Stimulated activated CD4-positive, alpha-beta T cell treated with anti-CD3 and anti-CD28 coated beads, TNF-alpha, amount 100 ng/mL, for 48 hours (primary cell): ENCODE data around the gene ALG2.
"Not testable (repeated sequence)": the region's sequence is repeated elsewhere in the genome, so short reads cannot be mapped to it uniquely, and the experiment has no call there.

Source experiments
- DNase-seq, 3 donors: peaks; one replicate each; pipeline ENCODE4 v3.0.0-alpha.2; 2020; ENCODE audit warnings: low read depth in 3 of 3

The ALG2 gene

DNA sequence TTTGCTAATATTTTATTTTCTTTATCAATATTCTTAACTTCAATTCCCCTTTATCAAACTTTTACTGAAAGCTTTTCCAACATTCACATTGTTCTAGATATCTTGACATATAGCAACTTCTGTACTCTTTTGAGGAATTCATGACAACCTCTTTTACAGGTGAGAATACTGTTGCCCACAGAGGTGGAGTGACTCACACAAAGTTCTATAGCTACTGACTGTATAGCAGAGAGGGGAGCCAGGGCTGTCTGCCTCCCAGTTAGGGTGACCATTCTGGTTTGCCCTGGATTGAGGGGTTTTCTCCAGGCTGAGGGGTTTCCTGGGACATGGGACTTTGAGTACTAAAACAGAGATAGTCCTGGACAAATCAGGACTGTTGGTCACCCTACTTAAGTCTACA, 16.6 kb upstream of the ALG2 start:
- no peak for DNase-seq

DNA sequence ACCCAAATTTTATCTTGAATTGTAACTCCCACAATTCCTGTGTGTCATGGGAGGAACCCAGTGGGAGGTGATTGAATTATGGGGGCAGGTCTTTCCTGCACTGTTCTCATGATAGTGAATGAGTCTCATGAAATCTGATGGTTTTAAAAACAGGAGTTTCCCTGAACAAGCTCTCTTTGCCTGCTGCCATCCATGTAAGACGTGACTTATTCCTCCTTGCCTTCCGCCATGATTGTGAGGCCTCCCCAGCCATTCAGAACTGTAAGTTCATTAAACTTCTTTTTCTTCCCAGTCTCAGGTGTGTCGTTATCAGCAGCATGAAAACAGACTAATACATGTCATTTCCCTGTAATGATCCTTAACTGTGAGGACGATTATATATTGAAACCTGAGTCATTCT, 16.1 kb upstream of the ALG2 start:
- not testable (repeated sequence) for DNase-seq

DNA sequence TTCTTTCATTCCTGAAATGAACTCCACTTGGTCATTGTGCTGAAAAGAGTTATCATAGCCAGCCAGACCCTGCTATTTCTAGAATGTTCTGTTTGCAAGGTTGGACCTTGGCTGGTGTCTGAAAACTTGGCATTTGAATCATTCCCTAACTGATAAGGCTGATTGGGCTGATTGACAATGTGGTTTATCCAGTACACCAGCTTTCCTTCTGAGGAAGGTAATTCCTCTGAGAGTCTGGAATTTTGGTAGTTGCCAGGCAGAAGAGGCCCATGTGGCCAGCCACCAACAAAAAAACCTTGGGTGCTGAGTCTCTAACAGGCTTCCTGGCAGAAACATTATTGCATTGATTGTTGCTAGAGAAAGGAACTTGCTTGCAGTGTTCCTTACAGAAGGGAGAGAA, 15.6 kb upstream of the ALG2 start:
- DNase-seq = no peak

DNA sequence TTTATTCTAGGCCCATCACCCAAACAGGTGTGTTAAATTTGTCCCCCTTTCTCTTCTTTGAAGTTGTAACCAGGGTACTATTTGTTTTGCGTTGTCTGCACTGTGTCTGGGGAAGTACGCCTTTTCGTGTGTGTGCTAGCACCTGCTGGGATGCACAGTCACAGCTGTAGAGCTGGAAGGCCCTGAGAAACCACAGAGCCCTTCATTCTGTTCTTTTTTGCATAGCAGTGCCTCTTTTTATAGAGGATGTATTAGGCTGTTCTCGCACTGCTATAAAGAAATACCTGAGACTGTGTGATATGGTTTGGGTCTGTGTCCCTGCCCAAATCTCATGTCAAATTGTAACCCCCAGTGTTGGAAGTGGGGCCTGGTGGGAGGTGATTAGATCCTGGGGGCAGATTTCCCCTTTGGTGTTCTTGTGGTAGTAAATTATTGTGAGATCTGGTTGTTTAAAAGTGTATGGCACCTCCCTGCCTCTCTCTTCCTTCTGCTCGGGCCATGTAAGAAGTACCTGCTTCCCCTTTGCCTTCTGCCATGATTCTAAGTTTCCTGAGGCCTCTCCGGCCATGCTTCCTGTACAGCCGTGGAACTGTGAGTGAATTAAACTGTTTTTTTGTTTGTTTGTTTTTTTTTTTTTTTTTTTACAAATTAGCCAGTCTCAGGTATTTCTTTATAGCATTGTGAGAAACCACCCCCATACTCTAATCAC, 14.3 kb upstream of the ALG2 start:
- no peak for DNase-seq

DNA sequence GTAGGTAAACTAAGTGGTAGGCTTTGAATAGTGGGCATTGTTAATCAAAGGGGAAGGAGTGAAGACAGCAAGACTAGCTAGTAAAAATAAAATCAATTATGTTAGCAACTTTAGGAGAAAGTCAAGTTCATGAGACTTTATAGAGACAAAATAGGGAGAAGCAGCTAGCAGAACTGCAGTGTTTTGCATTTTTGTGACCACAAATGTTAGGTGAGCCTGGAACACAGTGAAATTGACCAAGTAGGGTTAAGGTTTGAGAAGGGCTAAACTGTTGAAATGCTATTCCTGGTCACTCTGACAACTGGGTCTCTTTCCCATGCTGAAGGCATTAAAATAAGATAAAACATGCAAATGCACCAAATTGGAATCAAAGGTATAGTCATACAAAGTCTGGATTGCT, 13.3 kb upstream of the ALG2 start:
- DNase-seq = no peak

DNA sequence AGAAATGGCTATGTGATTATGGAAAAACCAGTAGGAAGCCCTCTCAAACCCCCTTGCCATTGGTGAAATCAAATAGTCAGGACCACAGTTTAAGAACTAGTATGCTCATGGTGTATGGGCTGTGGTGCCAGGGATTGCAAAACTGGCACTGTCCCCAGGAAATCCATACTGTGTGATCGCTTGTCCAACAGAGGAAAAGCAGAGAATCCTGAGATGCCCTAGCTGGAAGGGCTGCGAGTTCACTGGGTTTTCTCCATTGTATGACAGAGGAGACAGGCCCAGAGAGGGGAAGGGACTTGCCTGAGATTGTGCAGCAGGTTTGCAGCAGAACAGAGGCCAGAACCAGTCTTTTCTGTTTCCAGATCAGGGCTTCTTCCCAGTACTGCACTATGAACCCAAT, 12.9 kb upstream of the ALG2 start:
- DNase-seq = no peak

DNA sequence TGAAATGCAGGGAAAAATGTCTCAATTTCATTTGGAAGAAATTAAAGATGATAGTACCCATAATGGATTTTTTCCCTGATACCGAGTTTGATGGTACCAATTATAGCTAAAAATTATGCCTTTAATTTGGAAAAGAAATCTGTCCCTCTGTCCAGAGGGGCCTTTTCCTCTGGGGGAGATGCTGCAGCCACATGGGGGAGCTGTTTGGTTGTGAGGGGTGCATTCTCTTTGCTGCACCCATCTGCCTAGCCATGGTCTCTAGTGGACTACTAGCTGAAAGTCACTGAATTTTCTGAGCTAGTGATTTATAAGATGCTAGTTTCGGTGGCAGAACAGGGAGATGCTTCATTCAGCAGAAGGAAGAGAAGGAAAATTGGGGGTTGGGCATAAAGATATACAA, 10.0 kb upstream of the ALG2 start:
- DNase-seq = peak in 1 of 3 donors; percentile 31

DNA sequence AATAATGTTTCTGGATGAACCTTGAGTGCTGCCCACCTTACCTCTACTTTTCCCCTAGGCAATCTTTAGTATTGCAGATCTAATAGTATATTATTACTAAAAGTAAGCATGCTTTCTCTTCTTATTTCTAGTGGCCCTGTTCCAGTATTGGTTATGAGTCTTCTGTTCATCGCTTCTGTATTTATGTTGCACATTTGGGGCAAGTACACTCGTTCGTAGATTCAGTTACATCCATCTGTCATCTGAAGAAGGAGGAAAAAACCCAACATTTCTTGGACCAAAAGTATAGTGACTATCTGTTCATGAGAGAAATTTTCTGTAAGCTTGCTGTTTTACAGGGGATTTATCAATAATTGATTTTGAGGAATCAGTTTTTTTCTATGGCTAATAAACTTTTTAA, 8.5 kb upstream of the ALG2 start:
- no peak for DNase-seq

DNA sequence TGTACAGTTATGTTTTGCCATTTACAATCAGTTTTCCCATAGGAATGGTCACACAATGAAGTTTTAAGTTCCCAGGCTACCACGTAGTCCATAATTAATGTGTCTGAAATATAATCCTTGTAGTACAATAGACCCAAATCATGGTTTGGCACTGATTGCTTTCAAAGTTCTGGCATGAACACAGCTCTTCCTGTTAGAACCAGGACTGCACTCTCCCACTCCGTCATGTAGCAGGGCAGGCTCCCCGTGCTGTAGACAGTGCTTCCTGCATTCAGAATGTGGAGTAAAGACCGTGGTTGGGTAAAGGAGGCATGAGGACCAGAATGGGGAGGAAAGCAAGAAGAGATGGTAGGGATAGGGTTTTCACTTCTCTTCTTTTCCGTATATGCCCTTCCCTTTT, 4.3 kb upstream of the ALG2 start:
- DNase-seq = no peak

DNA sequence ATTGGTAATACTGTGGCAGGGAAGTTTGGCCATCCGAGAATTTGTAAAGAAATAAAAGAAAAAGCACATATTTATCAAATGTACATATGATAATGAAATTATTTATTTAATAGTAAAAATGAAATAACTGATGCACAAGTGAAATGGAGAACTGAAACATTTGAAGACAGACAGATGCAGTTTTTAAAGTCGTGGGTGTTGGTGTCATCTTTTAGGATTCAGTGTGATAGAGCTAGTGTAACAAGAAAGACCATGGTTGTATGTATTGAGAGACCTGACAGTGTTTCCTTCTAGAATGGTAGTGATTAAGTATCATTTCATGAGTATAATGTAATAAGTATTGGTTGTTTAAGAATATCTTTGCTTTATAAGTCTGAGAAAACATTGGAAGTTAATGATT, 2.7 kb upstream of the ALG2 start:
- no peak for DNase-seq

DNA sequence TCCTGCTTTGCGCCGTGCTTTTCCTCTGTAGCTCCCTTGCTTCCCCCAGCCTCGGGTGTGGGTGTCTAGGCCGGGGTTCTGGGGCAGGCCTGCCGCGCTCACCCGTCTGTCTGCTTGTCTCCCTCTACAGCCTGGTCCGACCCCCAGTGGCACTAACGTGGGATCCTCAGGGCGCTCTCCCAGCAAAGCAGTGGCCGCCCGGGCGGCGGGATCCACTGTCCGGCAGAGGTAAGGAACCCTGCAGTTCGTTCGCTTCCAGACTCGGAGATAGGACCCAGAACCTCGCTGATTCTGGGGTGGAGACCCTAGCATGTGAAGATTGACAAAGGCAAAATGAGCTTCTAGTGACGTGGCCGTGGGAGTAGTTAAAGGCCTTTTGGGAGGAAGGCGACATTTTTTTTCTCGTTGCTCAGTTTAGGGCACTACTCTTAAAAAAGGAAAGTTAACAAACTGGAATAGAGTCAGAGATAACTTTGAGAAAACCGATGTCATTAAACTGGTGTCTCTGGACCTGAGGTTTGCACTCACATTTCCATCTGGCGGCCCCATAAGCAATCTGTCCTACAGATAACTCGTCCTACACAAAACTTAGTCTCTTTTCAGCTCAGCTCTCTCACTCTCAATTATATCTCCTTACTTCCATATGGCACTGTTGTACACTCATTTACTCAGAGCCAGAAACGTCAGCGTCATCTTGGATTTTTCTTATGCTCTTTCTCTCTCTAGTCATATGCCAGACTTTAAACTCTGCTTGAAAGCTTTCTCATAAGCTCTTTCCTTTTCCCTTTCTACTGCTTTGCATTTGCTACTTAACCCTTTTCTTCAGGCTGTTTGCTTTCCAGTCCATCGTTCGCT, 901 bp upstream of the ALG2 start:
- DNase-seq = peak in 1 of 3 donors; percentile 5

DNA sequence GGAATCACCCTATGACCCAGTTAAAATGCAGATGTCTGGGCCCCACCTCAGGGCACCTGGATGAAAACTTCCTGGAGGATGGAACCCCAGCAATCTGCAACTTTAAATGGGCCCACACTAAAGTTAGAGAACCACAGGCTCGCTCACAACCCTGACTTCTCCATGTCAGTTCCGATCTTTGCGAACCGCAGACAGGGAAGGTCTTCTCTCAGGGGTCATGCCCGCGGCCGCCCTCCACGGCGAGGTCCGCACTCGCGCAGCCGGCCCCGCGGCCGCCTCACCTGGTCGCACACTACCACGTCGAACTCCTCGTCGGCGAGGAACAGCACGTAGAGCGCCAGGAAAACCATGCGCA, 499 bp downstream of the ALG2 start:
- no peak for DNase-seq

DNA sequence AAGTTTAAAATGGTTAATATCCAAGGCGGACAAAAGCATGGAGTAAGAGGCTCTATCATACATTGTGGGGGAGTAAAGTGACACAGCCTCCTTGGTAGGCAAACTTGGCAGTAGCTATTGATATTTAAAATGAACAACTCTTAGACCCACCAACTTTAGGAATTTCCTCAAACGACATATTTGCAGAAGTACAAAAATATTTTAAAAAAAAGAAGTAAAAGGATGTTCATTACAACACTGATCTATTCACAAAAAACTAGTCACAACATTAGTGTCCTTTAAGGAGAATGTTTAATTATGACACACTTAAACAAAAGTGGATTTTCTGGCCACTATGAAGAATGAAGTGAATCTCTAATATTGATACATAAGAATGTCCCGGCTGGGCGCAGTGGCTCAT, 1.7 kb downstream of the ALG2 start:
- no peak for DNase-seq

DNA sequence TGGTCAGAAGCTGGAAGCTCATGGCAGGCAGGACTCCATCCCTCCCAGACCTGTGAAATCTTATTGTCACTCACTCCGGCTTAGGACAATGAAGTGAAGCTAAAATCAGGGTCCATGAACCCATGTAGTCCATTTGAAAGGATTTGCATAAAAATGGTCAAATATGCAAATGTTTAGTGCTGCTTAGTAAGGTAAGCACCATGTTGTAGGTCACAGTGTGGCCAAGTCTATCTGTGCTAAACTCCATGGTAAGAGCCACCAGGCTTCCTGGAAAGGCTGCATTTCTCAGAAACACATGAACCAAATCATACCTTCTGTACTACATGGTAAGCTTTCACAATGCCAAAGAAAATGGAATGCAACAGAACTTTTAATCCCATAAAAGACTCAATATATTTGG, 5.7 kb downstream of the ALG2 start:
- no peak for DNase-seq

DNA sequence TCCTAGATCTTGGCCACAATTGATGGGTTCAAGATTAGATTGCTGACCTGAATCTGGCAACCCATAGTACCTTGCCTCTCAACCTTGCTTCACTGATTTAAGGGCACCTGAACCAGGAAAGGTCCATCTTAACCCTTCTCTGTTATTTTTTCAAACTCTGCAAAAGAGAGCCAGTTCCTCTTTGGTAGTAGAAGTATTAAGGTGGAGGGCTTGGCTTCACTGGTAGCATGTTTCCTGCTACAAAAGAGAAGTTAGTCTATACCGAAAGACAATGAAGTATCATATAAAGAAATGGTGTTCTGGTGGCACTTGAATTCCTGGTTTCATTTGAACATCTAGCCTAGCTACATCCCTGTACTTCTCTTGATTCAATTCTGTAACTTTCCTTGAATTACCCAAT, 8.5 kb downstream of the ALG2 start:
- DNase-seq = no peak

DNA sequence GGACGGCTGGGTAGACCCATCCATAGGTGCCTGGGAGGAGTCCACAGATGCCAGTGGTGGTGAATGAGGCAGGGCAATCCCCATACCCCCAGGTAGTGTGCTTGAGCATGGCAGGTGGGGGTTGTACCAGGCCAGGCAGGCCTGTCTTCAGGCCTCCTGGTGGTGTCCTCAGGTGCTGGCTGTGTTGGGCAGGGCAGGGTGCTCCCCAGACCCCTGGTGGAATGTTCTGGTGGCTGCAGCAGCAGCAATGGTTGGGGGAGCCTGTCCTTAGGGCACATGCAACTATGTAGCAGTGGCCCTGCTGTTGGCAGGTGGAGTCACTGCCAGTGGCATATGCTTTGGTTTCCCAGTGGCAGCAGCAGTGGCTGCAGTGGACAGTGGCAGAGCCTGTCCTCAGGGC, 10.0 kb downstream of the ALG2 start:
- no peak for DNase-seq

DNA sequence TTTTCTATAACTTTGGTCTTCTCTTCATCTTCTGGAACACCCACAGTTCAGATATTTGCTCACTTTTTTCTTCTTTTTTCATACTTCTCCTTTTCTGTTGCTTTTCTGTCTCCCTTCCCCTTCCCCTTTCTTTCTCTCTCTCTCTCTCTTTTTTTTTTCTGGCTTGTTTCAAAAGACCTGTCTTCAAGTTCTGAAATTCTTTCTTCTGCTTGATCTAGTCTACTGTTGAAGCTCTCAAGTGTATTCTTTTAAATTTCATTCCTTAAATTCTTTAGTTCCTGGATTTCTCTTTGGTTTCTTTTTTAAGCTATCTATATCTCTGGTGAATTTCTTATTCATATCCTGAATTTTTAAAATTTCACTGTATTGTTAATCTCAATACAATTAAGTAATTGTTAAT, 11.2 kb downstream of the ALG2 start:
- DNase-seq = no peak

DNA sequence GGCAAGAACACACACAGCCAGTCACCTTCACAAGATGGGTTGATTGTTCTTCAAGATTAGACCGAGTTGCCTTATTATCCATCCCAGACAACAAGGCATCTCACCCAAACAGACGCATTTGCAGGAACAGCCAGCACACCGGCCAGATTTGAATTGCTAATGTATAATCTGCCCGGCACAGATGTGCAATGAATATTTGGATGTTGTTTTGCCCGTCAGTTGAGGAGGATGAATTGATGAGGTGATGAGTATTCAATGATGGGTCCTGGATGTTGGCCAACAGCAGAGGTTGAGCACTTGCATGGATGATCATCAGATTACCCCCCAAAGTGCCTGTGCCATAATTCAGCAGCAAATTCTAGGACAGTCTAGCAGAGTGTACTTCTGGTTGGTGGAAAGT, 20.1 kb downstream of the ALG2 start:
- DNase-seq = no peak

DNA sequence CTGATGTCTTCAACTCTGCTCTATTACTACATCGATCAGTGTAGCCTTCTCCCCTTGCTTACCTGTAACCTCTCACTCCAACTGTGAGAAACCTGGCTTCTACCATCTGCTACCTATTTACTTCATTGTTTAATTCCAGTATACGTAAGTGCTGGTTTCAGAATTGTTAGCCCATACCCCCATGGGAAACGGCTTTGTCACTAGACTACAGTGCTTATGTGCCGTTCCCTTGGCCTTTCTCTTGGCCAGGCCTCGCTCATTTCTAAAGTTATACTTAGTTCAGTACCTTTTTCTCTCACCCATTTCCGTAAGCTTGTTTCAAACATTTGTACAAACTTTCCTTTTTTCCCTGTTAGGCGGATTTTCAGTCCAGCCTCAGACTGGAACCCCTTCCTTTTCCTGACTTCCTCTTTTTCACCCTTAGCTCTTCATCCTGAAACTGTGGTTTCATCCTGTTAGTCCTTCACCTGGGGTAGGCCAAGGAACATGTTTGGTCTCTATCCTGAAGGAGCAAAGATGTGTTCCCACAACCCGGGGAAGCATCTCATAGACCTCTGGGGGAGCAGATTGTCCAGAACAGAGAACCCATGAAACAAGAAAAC, 21.7 kb downstream of the ALG2 start:
- DNase-seq = no peak

DNA sequence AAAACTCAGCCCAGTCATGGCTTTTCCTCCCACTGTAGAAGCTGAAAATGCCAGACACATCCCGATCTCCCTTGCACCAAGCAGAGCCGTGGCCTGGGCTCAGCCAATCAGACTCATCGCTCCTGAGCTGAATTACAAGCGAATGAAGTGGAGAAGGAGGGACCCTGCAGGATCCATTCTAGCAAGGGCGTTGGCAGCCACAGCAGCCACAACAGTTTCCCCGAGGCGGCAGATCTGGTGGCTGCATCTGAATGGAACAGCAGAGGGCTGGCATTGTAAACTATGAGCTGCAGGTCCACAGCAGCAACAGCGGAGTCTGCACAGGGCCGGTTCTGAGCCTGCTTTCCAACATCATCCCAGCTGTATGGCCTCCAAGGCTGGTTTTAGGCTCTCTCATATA, 23.8 kb downstream of the ALG2 start:
- DNase-seq = no peak

DNA sequence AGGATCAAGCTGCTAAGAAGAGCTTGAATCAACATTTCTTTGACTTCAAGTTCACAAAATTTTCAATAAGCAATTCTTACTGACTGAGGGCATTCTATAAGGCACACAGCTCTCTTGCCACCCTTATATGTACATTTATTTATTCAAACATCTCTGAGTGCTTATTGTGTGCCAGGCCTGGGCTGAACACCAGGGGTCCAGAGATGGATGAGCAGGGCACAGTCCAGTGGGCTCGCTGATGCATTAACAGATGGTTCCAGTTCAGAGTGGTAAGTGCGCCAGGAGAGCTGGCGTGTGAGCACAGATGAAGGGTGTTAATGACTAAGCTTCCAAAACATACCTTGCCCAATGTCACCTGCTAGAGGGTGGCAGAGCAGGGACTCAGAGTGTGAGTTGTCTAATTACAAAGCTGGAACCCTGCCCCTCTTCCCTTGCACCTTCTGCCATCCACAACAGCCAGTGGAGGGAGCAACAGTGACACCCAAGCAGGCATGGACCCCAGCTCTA, 24.6 kb downstream of the ALG2 start:
- DNase-seq = no peak

DNA sequence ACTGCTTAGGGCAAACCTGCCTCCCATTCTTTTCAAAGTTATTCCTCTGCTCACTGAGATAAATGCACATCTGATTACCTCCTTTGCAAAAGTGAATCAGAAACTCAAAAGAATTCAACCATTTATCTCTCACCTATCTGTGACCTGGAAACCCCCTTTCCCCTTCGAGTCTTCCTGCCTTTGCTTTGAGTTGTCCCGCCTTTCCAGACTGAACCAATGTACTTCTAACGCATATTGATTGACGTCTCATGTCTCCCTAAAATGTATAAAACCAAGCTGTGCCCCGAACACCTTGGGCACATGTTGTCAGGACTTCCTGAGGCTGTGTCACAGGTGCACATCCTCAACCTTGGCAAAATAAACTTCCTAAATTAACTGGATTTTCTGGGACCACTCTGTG, 25.3 kb downstream of the ALG2 start:
- DNase-seq = not testable (repeated sequence)

DNA sequence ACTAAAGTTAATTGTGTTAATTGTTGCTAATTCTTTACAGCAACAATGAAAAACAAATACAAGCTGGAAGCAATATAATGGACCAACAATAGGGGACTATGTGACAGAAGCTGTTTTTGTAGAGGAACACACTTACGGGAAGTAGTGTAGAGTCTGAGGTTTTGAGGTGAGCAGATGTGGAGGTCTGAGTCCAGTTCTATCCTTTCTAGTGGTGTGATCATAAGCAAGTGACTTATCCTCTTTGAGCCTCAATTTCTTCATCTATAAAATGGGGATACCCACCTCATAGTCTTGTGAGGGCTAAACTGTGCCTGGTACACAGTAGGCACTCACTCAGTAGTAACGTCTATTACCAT, 28.3 kb downstream of the ALG2 start:
- DNase-seq = no peak
